IPS-11a (cell line): Measurements from ENCODE around the gene CSF1.
A peak's percentile ranks its signal among the peaks of the same experiment; 100 is the strongest.

ENCODE experiments used
- H3K4me3 ChIP-seq: one replicate; pipeline ENCODE4 v1.5.1; 2013; ENCODE audit warnings: low read depth, low read length, control low read depth

Gene CSF1

DNA sequence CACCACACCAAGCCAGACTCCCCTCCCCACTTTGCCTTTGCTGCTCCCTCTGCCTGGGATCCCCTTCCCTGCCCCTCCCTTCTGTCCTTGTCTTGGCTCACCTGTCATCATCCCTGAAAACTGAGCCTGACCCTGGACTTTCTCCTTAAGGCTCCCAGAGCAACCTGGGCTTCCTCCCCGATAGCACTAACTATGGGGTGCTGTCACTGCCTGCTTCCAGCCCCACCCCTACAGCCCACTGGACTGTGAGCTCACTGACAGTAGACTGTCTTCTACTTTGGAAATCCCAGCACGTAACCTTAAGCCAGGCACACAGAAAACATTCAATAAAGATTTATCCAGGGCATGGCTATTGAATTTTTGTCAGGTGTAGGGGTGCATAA, 9.5 kb upstream of the CSF1 start:
- H3K4me3 ChIP-seq, result no peak overlapping the region

DNA sequence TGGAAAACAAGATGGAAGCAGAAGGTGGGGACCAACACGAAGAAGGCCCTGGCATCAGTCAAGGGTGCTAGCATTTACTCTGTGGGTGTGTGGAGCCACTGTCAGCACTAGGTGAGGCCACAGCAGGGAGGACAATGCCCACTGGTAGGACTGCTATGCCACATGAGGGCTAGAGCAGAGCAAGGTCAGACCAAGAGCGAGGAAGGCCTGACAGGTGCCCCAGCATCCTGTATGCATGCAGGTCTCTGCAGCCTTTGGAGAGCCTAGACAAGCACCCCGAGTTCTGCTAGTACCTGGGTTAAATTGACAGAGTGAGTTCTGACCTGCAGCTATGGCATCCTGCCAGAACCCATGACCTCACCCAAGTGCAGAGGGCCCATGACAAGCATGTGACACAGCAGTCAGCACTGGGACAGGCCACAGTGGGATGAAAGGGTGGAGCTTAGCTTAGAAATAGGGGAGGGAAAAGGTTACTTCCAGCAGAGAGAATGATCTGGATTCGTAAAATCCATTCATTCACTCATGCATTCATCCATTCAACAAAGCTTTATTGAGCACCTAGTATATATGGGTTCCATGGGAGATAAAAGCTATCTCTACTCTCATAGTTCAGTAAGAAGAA, 9.0 kb upstream of the CSF1 start:
- no peak overlapping the region for H3K4me3 ChIP-seq

DNA sequence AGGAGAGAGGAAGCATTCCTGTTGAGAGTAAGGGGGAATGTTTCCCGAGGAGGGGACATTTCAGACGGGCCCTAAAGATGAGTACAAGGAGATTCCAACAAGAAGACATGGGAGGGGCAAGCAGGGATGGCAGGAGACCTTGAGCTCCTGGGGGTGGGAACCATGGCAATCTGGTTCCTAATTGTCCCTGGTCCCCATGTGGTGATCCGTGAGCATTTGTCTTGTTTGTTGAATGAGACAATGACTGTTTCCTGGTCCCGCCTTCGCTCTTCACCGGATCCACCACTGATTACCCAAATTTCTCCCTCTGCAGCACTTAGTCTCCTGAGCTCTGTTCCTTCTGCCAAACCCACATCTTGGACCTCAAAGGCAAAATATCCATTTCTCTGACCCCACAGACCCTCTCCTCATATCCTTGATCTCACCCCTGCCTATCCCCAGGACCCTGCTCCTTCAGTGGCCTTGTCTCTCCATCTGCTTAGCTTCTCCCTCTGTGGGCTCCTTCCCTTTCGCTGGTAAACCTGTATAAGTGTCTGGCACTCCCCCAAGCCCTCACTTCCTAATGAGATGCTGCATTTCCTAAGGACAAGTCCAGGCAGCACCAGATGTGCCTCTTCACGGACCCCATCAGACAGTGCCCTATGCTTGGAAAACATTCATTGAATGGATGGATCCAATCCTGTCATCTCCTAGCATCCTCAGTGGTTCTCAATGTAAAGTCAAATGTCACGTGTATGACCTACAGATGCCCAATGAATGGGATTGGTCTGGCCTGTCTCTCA, 8.3 kb upstream of the CSF1 start:
- H3K4me3 ChIP-seq, result no peak overlapping the region

DNA sequence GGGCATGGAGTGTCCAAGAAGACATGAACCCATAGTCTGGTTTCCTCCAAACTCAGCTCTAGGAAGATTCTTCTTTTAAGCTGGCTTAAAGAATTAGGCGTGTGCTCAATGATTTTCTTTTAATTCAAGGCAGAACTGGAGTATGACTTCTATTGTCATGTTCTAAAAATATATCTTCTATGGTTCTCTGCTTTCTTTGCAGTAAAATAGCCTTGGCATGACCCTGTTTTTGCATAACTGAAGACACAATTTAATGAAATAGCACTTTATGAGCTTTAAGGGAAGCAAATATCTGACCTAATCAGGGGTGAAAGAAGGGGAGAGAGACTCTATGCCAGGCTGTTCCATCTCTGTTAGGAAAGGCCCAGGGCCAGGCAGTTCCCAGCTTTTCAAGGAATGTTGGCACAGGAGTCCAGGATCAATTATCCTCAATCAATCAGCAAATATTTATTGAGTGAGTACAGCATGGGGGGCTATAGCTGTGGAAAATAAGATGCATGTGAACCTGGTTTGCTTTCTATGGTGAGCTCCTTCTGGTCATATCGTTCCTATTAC, 7.2 kb upstream of the CSF1 start:
- no peak overlapping the region for H3K4me3 ChIP-seq

DNA sequence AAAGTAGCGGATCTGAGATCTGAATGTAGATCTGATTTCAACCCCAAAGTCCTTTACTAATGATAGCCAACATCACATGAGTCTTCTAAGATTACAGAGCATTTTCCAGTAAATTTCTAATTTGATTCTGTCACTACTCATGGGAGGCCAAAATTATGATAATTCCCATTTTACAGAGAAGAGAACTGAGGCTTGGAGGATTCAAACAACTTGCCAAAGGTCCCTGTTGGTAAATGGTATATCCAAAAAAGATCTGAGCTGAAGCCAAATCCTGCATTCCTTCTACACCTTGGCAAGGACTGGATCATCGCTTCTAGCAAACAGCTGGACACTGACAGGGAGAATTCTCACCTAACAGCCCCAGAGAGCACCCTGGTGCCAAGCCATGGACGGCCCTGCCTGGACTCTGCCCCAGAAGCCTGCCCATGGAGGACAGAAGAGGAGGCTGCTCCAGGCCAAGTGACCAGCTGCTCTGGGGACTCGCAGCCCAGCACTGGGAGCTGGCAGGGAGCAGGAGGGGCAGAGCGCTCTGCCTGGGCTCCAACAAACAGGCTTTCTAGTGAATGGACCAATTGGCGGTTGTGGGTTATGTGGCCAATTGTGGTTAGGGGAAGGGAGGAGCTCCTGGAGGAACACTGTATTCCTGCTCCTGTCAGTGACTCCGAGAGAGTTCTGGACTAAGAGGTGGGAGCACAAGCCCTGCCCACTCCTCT, 6.4 kb upstream of the CSF1 start:
- no peak overlapping the region for H3K4me3 ChIP-seq

DNA sequence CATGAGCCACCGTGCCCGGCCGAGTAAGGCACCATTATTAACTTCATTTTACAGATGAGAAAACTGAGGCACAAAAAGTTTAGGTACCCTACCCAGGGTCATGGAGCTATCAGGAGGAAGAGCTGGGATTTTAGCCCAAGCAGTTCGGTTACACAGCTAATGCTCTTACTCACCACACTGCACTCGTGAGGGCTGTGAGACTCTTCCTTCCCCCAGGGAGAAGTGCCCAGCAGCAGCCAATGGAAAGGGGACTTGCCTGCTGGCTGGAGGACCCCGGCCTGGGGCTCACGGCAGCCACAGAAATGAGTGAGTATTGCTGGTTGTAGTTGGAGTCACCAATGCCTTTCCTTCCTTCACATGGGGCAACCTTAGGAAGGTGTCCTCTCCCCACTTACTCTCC, 5.2 kb upstream of the CSF1 start:
- H3K4me3 ChIP-seq, result no peak overlapping the region

DNA sequence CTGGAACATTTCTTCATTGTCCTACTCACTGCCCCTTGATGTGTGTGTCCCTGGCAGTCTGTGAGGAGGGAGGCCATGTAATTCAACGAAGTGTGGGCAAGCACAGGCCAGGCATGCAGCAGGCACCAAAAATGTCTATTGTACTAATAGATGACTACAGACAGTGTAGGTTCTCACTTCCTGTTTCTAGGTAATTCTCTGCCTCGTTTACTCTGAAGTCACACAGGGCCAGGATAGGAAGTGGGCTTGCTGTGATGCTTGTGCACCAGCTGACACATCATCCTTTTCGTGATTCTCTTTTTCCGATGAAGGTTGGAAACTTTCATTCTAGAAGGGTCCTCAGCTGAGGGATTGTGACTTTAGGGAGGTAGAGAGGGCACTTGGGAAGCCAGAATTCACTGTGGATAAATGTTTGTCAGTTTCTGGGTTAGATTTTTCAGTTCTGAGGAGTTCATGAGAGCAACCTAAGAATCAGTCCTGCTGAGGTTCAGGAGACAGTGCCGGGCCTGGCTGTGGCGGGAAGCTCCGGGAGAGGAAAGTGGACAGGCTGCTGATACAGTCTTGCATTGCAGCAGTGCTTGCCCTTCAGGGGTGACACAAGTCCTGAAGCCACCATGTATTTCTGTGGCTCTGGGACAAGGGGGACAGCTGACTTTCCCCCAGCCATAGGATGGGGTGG, 4.3 kb upstream of the CSF1 start:
- H3K4me3 ChIP-seq, result no peak overlapping the region

DNA sequence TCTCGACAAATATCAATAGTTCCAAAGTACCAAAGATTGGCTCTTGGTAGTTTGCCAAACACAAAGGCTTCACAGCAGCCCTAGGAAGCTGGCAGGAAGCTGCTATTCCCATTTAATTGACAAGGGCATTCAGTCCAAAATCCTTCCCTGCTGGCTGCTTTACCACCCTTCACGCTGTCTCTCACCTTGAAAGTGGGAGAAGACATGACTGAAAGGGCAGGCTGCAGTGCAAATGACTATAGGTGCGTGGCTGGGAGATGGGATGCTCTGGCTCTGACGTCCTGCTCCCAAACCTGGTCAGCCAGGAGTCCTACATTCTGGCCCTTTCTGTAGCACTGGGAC, 3.8 kb upstream of the CSF1 start:
- no peak overlapping the region for H3K4me3 ChIP-seq

DNA sequence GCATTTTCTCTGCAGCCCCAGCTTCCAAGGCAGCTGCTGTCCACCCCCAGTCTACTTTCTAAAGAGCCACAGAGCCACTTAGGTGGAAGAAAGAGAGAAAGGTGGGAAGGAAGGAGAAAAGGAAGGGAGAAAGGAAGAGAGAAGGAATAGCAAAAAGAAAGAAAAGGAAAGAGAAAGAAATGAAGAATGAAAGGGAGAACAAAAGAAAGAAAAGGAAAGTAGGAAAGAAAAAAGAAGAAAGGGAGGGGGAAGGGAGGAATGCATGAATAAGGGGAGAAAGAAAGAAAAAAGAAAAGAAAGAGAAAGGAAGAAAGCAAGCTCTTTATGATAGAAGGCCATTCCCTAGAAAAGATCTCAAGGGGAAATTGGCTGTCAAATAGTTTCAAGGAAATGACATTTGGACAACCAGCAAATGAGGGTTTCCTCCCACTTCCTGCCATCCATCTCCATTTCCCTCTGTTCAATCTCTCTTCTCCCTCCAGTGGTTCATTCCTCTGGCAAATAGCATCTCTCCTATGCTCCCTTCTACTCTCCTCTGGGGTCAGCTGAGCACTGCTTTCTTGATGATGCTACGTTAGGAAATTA, 3.4 kb upstream of the CSF1 start:
- no peak overlapping the region for H3K4me3 ChIP-seq

DNA sequence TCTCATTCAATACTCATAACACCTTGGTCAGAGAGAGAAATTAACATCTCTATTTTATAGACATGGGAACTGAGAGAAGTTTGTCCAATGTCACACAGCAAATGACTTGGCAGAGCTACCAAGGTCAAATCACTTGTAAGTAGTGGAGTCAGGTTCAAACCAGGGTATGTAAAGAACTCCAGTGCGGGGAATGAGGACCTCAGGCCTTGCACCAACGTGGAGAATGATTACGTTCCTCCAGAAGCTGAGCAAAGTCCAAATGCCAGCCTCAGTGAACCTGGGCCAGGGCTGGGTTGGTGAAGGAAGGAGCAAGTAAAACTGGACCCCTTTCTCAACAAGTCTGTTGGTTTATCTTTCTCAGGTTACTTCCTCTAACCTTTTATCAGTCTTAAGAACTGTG, 1.8 kb upstream of the CSF1 start:
- H3K4me3 ChIP-seq, result no peak overlapping the region

DNA sequence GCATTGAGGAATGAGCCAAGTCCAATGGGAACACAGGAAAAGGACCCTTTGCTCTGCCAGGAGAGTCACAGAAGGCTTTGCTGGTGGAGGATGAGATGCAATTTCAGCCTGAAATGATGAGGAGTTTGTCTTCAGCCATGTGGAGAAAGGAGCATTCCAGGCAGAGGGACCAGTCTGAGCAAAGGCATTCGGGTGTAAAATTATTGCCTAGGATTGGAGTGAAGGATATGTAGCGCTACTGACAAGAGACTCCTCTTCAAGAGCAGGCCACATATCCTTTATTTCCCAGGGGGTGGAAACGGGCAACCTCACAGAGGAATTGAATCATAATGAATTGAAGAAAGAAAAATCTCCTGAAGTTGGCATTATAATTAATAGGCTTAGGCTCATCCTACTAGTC, 1.1 kb upstream of the CSF1 start:
- no peak overlapping the region for H3K4me3 ChIP-seq

DNA sequence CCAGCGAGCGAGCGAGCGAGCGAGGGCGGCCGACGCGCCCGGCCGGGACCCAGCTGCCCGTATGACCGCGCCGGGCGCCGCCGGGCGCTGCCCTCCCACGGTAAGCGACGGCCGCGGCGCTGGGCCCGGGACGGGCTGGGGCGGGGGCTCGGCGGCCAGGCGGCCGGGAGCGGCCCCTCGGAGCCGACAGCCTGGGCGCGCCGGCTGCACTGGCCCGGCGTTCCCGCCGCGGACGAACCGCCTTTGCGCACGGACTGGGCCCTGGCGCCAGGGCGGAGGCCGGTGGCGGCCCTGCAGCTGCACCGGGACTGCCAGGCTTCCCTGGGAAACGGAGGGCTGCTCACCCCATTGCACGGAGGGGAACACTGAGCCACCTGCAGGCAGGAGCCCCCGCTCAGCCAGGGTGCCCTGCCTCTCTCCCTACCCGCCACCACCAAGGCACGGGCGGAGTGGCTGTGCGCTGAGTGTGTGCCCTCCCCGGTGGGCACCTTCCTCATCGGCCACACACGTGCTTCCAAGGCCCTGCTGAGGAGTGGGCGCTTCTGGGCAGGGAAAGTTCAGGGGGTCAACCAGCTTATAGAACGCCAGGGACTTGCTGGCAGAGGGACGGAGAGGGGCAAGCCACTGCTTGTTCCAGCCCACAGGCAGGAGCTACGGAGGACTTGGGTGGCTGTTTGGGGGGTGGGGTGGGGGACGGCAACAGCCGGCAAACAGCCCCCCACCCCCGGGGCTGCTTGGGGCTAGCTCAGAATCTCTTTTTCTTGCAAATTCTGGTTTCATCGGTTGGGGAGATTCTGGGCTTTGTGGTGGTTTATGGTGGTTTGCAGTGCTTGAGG, 532 bp downstream of the CSF1 start:
- H3K4me3 ChIP-seq, result peak overlapping the region; percentile 53

DNA sequence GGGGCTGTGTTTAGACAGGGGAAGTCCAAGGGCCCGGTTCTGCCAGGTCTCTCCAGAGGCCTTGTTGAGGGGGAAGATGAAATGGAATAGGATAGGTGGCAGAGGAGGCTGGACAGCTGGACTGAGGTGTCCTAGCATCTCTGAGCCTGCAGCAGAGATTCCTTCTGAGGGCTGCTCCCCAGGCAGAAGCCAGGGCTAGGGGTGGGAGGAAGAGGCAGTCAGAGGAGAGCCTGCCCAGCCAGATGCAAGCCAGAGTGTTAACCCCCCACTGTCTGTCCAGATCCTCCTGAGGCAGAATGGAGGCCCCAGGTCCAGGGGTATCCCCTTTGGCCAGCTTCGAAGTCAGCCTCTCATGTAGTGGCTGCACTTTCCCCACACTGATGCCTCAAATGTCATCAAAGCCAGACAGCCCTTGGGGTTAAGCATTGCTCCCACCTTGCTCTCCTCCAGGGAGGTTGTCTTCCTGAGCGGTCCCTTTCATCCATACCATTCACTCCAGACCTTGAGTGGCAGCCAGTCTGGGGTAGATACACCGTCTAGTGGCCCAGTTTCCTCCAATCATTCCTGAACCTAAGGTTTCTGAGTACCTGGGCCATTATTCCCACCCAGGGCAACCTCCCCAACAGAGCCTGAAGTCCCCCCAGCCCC, 1.7 kb downstream of the CSF1 start:
- H3K4me3 ChIP-seq, result no peak overlapping the region

DNA sequence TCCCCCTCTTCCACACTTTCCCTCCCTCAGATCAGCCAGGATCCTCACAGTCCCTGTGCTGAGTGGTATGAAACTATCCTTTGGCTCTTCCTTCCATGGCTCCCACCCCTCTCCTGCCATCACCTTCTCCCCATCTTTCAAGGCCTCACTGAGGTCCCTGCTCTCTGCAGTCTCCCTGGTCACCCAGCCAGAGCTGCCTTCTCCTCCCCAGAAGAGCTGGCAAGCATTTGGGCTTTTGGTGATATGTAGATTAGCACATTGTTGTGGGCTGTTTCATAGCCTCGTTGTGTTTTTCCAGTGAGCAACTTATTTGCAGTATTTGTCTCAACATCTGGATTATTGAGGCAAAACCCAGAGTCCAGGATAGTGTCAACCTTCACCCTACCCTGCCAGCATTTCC, 2.2 kb downstream of the CSF1 start:
- H3K4me3 ChIP-seq, result no peak overlapping the region

DNA sequence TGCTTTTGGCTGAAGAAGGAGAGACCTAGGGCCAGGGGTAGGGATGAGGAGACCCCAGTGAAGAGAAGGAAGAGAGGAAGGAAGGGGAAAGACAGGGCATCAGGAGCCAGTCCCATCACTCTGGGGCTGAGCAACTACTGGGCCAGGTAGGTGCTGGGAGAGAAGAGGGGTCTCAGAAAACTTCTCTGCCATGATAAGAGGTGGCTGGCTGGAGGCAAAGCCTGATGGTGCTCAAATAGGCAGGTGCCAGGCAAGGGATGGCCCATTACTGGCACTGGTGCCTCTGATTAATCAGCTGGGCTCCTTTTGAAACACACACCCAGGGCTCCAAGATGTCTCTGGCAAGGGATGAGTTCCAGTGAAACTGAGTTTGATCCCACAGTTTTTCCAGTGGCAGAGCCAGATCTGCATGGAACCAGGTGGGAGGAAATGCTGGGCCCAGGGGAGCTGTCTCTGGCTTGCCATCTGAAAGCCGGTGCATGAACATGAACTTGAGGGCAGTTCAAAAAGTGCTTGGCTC, 2.8 kb downstream of the CSF1 start:
- H3K4me3 ChIP-seq, result no peak overlapping the region

DNA sequence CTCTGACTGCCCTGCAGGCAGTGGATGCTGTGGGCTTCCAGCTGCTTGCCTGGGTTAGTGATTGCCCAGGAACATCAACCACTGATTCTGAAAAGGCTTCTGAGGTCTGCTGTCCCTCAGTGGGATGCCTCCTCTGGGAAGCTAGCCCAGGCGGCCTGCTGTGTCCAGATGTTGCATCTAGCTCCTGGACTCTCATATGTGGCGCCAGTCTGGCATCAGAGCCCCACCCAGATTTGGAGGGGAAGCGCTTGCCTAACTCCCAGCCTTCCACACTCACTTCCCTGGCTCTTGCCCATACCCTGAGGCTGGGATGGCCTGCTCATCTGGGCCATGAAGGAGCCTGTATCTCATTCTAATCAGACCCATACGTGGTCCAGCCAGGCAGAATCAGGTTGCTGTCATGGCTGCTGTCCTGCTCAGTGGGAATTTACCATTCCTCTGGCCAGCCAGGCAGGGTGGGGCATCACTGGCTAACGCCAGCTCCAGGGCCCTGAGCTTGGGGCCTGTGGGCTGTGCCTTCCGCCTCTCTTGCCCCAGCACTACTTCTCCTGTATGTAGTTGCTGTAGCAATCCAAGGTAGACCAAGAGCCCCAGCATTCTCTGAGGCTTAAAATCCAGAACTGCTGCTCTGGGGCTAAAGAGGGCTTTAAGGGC, 4.1 kb downstream of the CSF1 start:
- no peak overlapping the region for H3K4me3 ChIP-seq

DNA sequence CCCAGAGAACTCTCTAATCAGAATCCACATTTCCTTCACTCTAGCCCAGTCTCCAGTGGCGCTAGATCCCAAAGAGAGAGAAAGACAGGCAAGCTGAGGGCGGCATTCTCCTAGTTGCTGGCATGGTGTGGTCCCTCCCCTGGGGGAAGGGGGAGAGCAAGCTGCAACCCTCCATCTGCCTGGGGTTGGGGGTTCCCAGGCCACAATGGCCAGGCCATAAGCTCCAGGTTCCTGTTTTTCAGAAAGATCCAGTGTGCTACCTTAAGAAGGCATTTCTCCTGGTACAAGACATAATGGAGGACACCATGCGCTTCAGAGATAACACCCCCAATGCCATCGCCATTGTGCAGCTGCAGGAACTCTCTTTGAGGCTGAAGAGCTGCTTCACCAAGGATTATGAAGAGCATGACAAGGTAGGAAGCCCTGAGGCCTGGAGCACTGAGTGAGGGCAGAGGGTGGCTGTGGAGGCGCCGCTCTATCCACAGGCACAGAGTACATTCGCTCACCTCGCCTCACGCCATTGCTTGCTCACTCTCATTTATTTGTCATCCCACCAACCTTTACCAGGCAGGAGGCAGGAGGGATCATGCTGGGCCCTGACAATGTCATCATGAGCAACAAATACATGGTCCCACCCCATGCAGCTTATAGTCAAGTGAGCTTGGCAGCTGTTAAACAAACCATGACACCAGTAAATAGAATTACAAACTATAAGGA, 6.6 kb downstream of the CSF1 start:
- H3K4me3 ChIP-seq, result no peak overlapping the region
